Measurements from ENCODE around the gene PACSIN2. TPM values are rescaled to one million over a fixed set of nuclear protein-coding genes. Genes with fewer than 3 reads are reported as not detected.
"Not testable (repeated sequence)": the region's sequence is repeated elsewhere in the genome, so short reads cannot be mapped to it uniquely, and the experiment has no call there.

PACSIN2 gene
- total RNA-seq, 3 donors from 2014 or later = 24.5 to 30.2 (median 28.1) TPM

DNA sequence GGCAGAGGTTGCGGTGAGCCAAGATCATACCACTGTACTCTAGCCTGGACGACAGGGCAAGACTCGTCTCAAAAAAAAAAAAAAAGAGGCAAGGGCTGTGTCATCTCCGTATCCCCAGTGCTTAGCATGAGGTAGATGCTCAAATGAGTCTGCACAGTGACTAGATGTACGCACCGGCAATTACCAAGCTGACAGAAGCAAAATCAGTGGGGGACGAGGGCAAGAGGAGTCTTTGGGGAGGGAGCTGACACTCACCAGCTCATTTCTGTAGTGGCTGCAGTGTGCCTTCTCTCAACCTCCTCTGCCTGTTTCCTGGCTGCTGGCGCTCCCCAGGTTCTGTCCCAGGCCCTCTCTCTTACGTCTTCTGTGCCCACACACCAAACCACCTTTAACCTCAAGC lies 69.9 kb downstream of the PACSIN2 start:
- no peak overlapping the region for H3K4me3 Mint-ChIP-seq
- DNase-seq (no peak), ATAC-seq (no peak)
- peaks cover 44% of the 10 kb centered on the region for H3K4me1 Mint-ChIP-seq (ENCODE audit: low read depth)
- H3K36me3 Mint-ChIP-seq (ENCODE audit: insufficient read depth) = peaks cover 12% of the 10 kb centered on the region
- H3K9me3 Mint-ChIP-seq = no peaks in the 10 kb centered on the region
- no peaks in the 10 kb centered on the region for H3K27me3 Mint-ChIP-seq (ENCODE audit: low read depth)

DNA sequence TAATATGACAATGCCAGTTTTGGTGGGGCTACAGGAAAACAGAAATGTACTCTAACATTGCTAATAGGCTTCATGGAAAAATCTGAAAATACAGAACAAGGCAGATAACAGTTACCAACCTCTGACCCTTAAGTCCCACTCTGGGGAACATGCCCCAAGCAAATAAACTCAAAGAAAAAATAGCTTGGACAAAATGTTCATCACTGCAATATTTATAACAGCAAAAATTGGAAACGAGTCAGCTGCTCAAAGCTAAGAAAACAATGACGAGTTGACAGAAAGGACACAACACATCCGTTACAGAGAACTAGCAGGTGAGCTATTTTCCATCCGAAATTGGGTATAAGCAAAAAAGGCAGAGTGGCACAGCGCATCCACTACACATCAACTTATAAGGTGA lies 70.5 kb downstream of the PACSIN2 start:
- no peak for DNase-seq
- Mint-ChIP-seq H3K4me1 (ENCODE audit: low read depth) (peaks cover 47% of the 10 kb centered on the region), H3K27me3 (ENCODE audit: low read depth) (no peaks in the 10 kb centered on the region), H3K4me3 (no peak overlapping the region), H3K9me3 (no peaks in the 10 kb centered on the region), H3K36me3 (ENCODE audit: insufficient read depth) (peaks cover 12% of the 10 kb centered on the region)
- no peak for ATAC-seq

DNA sequence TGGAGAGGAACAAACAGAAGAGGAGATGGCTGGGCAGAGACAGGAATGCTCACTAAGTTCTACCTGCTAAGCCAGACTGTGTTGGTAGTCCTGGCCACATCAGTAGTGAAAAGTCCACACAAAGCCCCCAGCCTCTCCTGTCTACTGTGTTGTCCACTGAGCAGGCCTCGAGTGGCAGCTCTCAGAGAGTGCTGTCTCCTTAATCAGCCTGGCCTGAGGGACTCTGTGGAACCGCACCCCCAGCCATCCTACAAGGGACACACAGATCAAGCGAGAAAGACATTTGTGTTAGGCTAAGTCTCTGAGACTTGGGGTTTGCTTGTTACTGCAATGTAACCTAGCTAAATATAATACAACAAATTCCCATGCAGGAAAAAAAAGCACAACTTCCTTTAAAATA lies 71.0 kb downstream of the PACSIN2 start:
- H3K4me3 Mint-ChIP-seq = no peak overlapping the region
- H3K27me3 Mint-ChIP-seq (ENCODE audit: low read depth) = no peaks in the 10 kb centered on the region
- no peak for ATAC-seq
- no peaks in the 10 kb centered on the region for H3K9me3 Mint-ChIP-seq
- no peak for DNase-seq
- peaks cover 44% of the 10 kb centered on the region for H3K4me1 Mint-ChIP-seq (ENCODE audit: low read depth)
- H3K36me3 Mint-ChIP-seq (ENCODE audit: insufficient read depth) = peaks cover 12% of the 10 kb centered on the region

DNA sequence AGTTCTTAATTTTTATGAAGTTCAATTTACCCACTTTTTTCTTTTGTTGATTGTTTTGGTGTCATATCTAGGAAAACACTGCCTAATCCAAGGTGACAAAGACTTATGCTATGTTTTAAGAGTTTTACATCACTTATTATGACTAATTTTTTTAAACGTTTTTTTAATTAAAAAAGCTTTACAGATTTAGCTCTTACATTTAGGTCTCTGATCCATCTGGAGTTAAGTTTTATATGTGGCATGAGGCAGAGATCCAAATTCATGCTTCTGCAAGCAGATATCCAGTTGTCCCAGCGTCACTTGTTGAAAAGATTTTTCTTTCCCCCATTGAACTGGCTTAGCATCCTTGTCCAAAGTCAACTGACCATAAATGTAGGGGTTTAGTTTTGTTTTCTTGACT lies 72.6 kb downstream of the PACSIN2 start:
- Mint-ChIP-seq H3K4me3 (no peak overlapping the region), H3K36me3 (ENCODE audit: insufficient read depth) (peaks cover 15% of the 10 kb centered on the region), H3K9me3 (no peaks in the 10 kb centered on the region), H3K4me1 (ENCODE audit: low read depth) (peaks cover 39% of the 10 kb centered on the region), H3K27me3 (ENCODE audit: low read depth) (no peaks in the 10 kb centered on the region)
- no peak for DNase-seq
- ATAC-seq = no peak

DNA sequence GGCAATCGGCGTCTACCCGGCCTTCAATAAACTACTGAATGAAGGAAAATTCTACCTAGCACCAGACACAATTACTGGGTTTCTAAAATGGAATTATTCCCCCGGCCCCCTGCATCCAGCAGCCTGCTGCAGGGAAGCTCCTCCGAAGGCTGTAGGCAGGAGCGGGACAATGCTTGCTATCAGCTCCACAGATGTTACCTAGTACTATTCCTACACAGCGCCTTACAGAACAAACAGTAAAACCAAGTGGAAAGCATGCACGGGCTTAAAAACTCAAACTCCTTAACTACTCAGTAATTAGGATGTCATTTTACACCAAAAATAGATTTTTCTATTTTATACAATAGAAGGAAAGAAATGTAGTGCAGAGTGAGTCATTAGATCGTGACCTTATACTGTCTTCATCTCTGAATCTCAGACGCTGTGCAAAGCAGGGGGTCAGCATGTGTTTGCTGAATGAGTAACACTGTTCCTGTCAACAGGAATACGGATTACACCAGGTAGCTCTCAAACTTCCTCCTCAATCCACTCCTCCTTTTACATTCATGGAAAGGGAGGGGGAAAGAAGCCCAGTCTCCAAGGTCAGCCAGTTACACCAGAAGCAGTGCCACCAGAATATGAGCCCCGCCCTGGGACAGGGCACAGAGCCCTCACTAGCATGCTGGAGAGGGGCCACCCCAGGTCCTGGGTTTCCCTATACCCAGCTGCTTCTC lies 74.9 kb downstream of the PACSIN2 start:
- Mint-ChIP-seq H3K9me3 (no peaks in the 10 kb centered on the region), H3K4me3 (no peak overlapping the region), H3K27me3 (ENCODE audit: low read depth) (no peaks in the 10 kb centered on the region), H3K36me3 (ENCODE audit: insufficient read depth) (peaks cover 8% of the 10 kb centered on the region), H3K4me1 (ENCODE audit: low read depth) (peaks cover 37% of the 10 kb centered on the region)
- ATAC-seq (no peak), DNase-seq (no peak)

DNA sequence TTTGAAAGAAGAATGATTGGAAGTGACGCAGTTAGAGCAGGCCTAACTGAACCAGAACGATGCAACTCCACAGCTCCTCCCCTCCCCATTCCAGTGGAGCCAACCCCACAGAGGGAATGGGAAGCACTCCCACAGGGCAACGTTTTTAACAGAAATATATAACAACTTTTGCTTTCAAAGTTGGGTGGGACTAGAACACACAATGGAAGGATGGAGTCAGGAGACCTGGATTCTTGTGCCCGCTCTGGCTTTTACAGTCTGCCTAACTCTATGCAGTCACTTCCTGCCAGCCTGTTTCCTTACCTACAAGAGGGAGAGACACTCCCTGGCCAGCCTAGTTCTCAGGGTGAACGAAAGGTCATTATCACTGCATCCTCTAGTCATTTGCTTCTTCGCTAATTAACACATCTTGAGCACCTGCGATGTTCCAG lies 75.5 kb downstream of the PACSIN2 start:
- H3K4me3 Mint-ChIP-seq = no peak overlapping the region
- DNase-seq (no peak), ATAC-seq (no peak)
- peaks cover 40% of the 10 kb centered on the region for H3K4me1 Mint-ChIP-seq (ENCODE audit: low read depth)
- no peaks in the 10 kb centered on the region for H3K27me3 Mint-ChIP-seq (ENCODE audit: low read depth)
- H3K9me3 Mint-ChIP-seq = no peaks in the 10 kb centered on the region
- H3K36me3 Mint-ChIP-seq (ENCODE audit: insufficient read depth) = peaks cover 10% of the 10 kb centered on the region

DNA sequence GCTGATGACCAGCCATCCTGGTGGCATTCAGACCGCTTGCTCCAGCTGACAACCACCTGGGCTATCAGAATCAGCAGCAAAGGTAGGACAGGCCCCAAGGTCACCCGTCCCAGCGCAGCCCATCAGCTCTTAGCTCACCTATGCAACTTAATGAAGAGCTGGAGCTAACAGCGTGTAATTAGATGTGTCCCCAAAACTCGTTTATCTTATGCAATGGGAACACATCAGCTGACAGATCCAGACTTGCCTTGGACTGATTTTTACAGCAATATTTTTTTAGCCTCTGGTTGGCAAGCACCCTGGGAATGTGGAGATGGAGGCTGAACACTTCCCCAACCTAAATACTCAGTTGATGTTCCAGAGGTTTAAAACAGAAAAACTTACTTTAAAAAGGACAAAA lies 76.0 kb downstream of the PACSIN2 start:
- Mint-ChIP-seq H3K4me1 (ENCODE audit: low read depth) (peaks cover 45% of the 10 kb centered on the region), H3K9me3 (no peaks in the 10 kb centered on the region), H3K27me3 (ENCODE audit: low read depth) (no peaks in the 10 kb centered on the region), H3K4me3 (no peak overlapping the region), H3K36me3 (ENCODE audit: insufficient read depth) (peaks cover 12% of the 10 kb centered on the region)
- no peak for ATAC-seq
- no peak for DNase-seq

DNA sequence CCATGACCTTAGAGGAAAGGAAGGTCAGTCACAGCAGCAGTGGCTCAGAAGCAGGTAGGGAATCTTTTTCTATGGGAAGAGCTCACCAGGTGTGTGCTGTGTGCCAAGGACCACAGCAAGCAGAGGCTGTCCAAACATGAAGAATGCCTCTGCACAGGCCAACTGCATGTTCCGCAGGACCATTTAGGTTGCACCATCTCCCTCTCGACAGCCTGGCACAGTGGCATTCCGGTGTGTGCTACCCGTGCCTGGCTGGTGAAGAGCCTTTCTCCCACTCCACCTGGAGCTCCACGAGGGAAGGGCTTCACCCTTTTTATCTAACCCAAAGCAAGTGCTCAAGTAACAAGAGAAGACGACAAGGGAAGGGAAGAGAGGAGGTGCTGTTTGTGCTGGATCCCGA lies 76.5 kb downstream of the PACSIN2 start:
- H3K9me3 Mint-ChIP-seq = no peaks in the 10 kb centered on the region
- no peak for DNase-seq
- H3K27me3 Mint-ChIP-seq (ENCODE audit: low read depth) = no peaks in the 10 kb centered on the region
- H3K4me1 Mint-ChIP-seq (ENCODE audit: low read depth) = peaks cover 50% of the 10 kb centered on the region
- peaks cover 12% of the 10 kb centered on the region for H3K36me3 Mint-ChIP-seq (ENCODE audit: insufficient read depth)
- no peak overlapping the region for H3K4me3 Mint-ChIP-seq
- ATAC-seq = no peak

DNA sequence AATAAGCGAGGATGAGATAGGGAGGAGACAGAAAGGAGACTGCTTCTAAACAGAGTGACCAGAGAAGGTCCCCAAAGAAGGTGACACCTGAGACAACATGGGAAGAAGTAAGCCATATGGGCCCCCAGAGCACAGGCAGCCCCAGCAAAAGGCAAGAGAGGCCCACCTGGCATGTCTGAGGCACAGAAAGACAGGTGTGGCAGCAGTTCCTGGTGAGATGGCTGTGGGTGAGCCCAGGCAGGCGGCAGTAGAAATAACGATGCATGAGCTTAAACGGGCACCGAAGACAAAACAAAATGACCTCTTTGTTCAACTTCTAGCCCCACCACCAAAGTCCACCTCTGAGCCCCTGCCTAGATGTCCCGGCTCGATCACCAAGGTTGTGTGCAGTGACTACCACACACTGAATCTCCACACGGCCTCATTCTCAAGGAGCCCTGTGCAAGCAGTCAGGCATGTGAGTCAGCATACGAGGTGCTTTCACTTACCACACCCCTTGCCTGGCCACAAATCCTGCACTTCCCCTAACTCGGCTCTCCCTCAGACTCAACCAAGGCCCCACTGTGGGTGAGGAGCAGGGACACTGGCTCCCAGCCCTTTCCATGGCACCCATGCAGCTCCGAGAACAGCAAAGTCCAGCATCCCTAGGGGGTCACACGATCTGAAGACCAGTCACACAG lies 77.6 kb downstream of the PACSIN2 start:
- peaks cover 12% of the 10 kb centered on the region for H3K36me3 Mint-ChIP-seq (ENCODE audit: insufficient read depth)
- ATAC-seq = peak; percentile 72 to 88
- H3K4me3 Mint-ChIP-seq = no peak overlapping the region
- DNase-seq = no peak
- no peaks in the 10 kb centered on the region for H3K9me3 Mint-ChIP-seq
- no peaks in the 10 kb centered on the region for H3K27me3 Mint-ChIP-seq (ENCODE audit: low read depth)
- H3K4me1 Mint-ChIP-seq (ENCODE audit: low read depth) = peaks cover 62% of the 10 kb centered on the region

DNA sequence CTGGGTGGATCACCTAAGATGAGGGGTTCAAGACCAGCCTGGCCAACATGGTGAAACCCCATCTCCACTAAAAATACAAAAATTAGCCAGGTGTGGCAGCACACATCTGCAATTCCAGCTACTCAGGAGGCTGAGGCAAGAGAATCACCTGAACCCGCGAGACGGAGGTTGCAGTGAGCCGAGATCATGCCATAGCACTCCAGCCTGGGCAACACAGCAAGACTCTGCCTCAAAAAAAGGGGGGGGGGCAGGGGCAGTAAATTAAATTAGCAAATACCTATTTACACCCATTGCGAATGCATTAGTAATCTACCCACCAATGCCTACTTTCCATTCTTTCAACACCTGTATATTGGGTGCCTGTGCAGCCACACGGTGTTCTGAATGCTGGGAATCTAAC lies 78.3 kb downstream of the PACSIN2 start:
- peaks cover 68% of the 10 kb centered on the region for H3K4me1 Mint-ChIP-seq (ENCODE audit: low read depth)
- not testable (repeated sequence) for ATAC-seq; H3K4me3 Mint-ChIP-seq; H3K9me3 Mint-ChIP-seq; H3K27me3 Mint-ChIP-seq (ENCODE audit: low read depth); DNase-seq
- H3K36me3 Mint-ChIP-seq (ENCODE audit: insufficient read depth) = peaks cover 12% of the 10 kb centered on the region

DNA sequence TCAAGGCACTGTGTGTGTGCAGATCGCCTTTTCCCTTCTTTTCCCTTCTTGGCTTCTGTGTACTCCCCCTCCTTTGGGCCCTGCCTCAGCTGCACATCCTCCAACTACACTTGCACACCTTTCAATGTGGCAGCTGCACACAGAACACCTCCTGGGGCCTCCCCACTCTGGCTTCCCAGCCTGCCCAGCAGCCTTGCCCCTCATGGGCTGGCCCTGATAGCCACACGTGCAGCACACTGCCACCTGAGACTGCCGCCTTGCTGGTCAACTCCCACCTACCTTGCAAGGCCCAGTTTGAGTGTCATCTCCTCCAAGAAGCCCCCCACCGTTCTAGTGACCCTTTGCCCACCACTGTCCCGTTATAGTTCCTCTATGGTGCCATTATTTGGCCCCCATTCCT lies 80.6 kb downstream of the PACSIN2 start:
- DNase-seq = no peak
- H3K4me3 Mint-ChIP-seq = no peak overlapping the region
- H3K36me3 Mint-ChIP-seq (ENCODE audit: insufficient read depth) = peaks cover 9% of the 10 kb centered on the region
- H3K4me1 Mint-ChIP-seq (ENCODE audit: low read depth) = peaks cover 78% of the 10 kb centered on the region
- no peak for ATAC-seq
- no peaks in the 10 kb centered on the region for H3K9me3 Mint-ChIP-seq
- H3K27me3 Mint-ChIP-seq (ENCODE audit: low read depth) = no peaks in the 10 kb centered on the region

DNA sequence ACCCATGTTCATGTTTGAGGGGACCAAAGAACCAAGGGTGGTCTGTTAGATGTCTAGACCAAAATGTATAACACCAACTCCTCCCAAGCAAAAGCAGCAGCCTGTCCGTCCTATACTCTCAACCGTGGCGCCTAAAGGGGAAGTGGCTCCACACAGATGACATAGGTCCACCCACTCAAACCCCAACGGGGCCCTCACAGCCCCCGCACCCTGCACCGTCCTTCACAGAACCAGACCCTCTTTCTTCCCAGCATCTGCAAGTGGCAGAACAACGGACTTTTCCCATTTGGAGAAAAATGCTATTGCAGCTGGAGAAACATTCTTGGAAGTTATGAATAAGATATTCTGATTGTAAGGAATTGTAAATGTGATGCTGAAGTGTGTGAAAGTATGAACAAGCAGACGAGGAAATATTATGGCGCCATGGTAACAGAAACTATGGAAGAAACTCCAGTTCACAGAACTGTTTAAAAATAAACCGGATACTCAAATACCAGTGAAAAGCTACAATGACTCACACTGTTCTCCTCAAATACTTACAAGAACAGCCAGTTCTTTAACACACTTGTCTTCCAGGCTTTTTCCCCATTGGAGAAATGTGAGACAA lies 81.4 kb downstream of the PACSIN2 start:
- H3K4me3 Mint-ChIP-seq = peak overlapping the region; percentile 41
- H3K36me3 Mint-ChIP-seq (ENCODE audit: insufficient read depth) = peaks cover 9% of the 10 kb centered on the region
- H3K9me3 Mint-ChIP-seq = no peaks in the 10 kb centered on the region
- no peaks in the 10 kb centered on the region for H3K27me3 Mint-ChIP-seq (ENCODE audit: low read depth)
- ATAC-seq (peak in 1 of 2 donors; percentile 63), DNase-seq (no peak)
- H3K4me1 Mint-ChIP-seq (ENCODE audit: low read depth) = peaks cover 82% of the 10 kb centered on the region

DNA sequence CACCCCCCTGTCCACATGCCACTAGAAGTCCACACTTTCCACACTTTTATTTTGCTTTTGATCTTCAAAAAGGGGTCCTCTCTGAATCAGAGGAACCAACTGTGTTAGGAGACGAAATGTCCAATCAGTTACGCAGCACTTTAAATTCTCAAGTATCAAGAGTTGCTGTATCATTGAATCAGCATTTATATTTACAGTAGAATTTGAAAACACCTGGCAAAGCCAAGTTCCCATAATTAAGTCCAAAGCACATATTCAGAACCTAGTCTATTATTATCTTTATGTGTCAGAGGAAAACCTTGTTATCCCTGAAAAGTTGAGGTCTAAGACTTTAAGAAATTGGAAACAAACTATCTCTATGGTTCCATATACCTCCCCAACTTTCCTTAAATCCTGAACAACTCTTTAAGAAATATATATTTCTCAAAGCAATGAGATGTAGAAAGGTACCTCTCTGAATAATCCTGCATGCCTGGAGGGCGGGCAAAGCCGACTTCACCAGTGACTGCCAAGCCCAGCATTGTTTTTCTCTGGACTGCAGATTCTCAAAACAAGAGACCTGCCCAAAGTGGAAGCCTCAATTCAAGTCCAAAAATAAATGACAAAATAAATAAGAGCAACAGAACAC lies 82.0 kb downstream of the PACSIN2 start:
- DNase-seq = no peak
- peaks cover 7% of the 10 kb centered on the region for H3K36me3 Mint-ChIP-seq (ENCODE audit: insufficient read depth)
- peak overlapping the region; percentile 41 for H3K4me3 Mint-ChIP-seq
- H3K27me3 Mint-ChIP-seq (ENCODE audit: low read depth) = no peaks in the 10 kb centered on the region
- peaks cover 80% of the 10 kb centered on the region for H3K4me1 Mint-ChIP-seq (ENCODE audit: low read depth)
- no peaks in the 10 kb centered on the region for H3K9me3 Mint-ChIP-seq
- no peak for ATAC-seq

DNA sequence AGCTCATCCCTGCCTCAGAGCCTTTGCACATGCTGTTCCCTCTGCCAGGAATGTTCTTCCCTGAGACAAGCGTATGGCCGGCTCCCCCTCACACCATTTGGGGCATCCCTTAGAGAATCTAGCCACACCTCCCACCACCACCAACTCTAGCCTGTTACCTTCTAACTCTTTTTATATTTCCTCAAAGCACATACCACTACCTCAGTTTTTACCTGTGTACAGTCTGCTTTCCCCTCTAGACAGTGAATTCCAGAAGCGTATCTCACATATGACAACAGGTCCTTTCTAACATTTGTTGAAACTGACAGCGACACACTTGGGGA lies 82.8 kb downstream of the PACSIN2 start:
- Mint-ChIP-seq H3K4me1 (ENCODE audit: low read depth) (peaks cover 72% of the 10 kb centered on the region), H3K36me3 (ENCODE audit: insufficient read depth) (peaks cover 6% of the 10 kb centered on the region), H3K4me3 (no peak overlapping the region), H3K9me3 (no peaks in the 10 kb centered on the region), H3K27me3 (ENCODE audit: low read depth) (no peaks in the 10 kb centered on the region)
- ATAC-seq (no peak), DNase-seq (no peak)

Data from activated T-cell treated with anti-CD3 and anti-CD28 coated beads, Interleukin-2, amount 50 U/mL, for 4 hours (primary cell).